Panc1 (cell line): ENCODE results near the gene IST1. TPM values are rescaled to one million over a fixed set of nuclear protein-coding genes. Genes with fewer than 3 reads are reported as not detected.

Source experiments
- ATAC-seq: fragments of 200-7000 bp; cut with Tn5 transposase; 2 replicates; pipeline ENCODE4 v1.9.1; 2020; ENCODE audit warnings: mild to moderate bottlenecking, moderate library complexity
- BruUV-seq: library from RNA; stranded (reverse); fragments of 400-500 nt; replicated peaks from 2 replicates; lab custom pipeline; 2021; lab: Mats Ljungman, UMichigan
- CTCF ChIA-PET: fragments of 300-600 bp; sonication (Branson Sonifier 250); formaldehyde crosslinking; loops from one replicate; lab custom pipeline; 2022; ENCODE audit warnings: antibody characterized with exemption; lab: Charles Lee
- POLR2A ChIA-PET: fragments of 300-600 bp; sonication (Branson Sonifier 250); formaldehyde crosslinking; loops from one replicate; lab custom pipeline; 2022; ENCODE audit warnings: antibody characterized with exemption; lab: Charles Lee
- DNase-seq: peaks from one replicate; pipeline ENCODE4 v3.0.0-alpha.2; 2010; ENCODE audit warnings: low read depth, low spot score
- H3K27ac ChIP-seq: 2 replicates; pipeline ENCODE4 v1.5.1; 2011; ENCODE audit warnings: mild to moderate bottlenecking, low read length, inconsistent platforms
- H3K27me3 ChIP-seq: fragments of 200-500 bp; sonication (Bioruptor generic); 2 replicates; pipeline ENCODE4 v1.6.0; 2014; ENCODE audit warnings: low read length, inconsistent platforms; ENCODE audit not compliant: control insufficient read depth, insufficient read depth
- H3K36me3 ChIP-seq: fragments of 200-500 bp; sonication (Bioruptor generic); 2 replicates; pipeline ENCODE4 v1.5.1; 2014; ENCODE audit warnings: inconsistent platforms, mild to moderate bottlenecking, low read length, moderate library complexity; ENCODE audit not compliant: control insufficient read depth, insufficient read depth
- H3K4me1 ChIP-seq: 2 replicates; pipeline ENCODE4 v1.5.1; 2011; ENCODE audit warnings: inconsistent platforms, mild to moderate bottlenecking, low read length, moderate library complexity; ENCODE audit not compliant: control insufficient read depth, insufficient read depth
- H3K4me3 ChIP-seq, 2 experiments: 2 replicates each; pipeline ENCODE4 v1.5.1; 2011 to 2012; ENCODE audit warnings: low read depth in 2 of 2, low read length in 2 of 2, mild to moderate bottlenecking in 2 of 2, inconsistent platforms in 1 of 2, moderate library complexity in 1 of 2
- H3K9me3 ChIP-seq: fragments of 200-500 bp; sonication (Bioruptor generic); 2 replicates; pipeline ENCODE4 v1.5.1; 2014; ENCODE audit warnings: low read depth, mild to moderate bottlenecking, inconsistent platforms, low read length, moderate library complexity; ENCODE audit not compliant: control insufficient read depth, insufficient read depth
- CTCF ChIP-seq: fragments of 450-650 bp; IDR thresholded peaks from 2 replicates; pipeline ENCODE4 v1.5.1; 2017; ENCODE audit warnings: mild to moderate bottlenecking
- POLR2AphosphoS5 ChIP-seq: IDR thresholded peaks from 2 replicates; pipeline ENCODE4 v1.6.1; 2012; ENCODE audit warnings: mild to moderate bottlenecking, low read depth, low read length, moderate library complexity
- REST ChIP-seq, 2 experiments: IDR thresholded peaks; 2 replicates each; pipeline ENCODE4 v1.6.1; 2011 to 2012; ENCODE audit warnings: low read depth in 2 of 2, control low read depth in 1 of 2, low read length in 1 of 2, mild to moderate bottlenecking in 1 of 2, moderate library complexity in 1 of 2; ENCODE audit not compliant: insufficient read depth in 1 of 2
- SIN3A ChIP-seq: IDR thresholded peaks from 2 replicates; pipeline ENCODE4 v1.6.1; 2012; ENCODE audit warnings: low read depth, mild to moderate bottlenecking, low read length, moderate library complexity, borderline replicate concordance; ENCODE audit not compliant: insufficient read depth
- in situ Hi-C: cut with HindIII; loops from 2 replicates; pipeline ENCODE4 v1.10.0; 2016; ENCODE audit warnings: low sequenced_read_pairs, low pct_unique_long_range_greater_than_20kb
- intact Hi-C: fragments of 100-400 bp; cut with micrococcal nuclease; formaldehyde crosslinking; loops from one replicate; pipeline ENCODE4 v1.10.0; 2022; ENCODE audit not compliant: unreplicated experiment
- total RNA-seq: library from RNA; stranded (reverse); gene quantifications from one replicate; pipeline ENCODE4 v1.2.1, GENCODE V29; 2021; ENCODE audit not compliant: unreplicated experiment

The IST1 gene
- total RNA-seq, 1 experiment from 2014 or later = 173 TPM

GRCh38 chr16:71954699-71955195, 59.4 kb downstream of the IST1 start:
- no peak for ATAC-seq
- Histone ChIP-seq H3K4me3 (no peak overlapping the region), H3K9me3 (no peaks in the 10 kb centered on the region), H3K27me3 (no peaks in the 10 kb centered on the region), H3K27ac (no peak overlapping the region), H3K36me3 (no peaks in the 10 kb centered on the region), H3K4me1 (no peaks in the 10 kb centered on the region)
- POLR2A ChIA-PET = interaction anchor here (0.7 kb wide), 1 partner anchor 395 kb away, joined by 4 read pairs; no protein-coding TSS in a partner anchor
- no peak for DNase-seq
- CTCF ChIA-PET = no interaction called here
- intact Hi-C loops (no loop called here), in situ Hi-C loops (no loop called here)
- no TSS peak for BruUV-seq
- no peak for TF ChIP-seq REST (IDR thresholded peaks at IDR 0.05; ENCODE audit: insufficient read depth in 1 of 2, low read depth in 2 of 2, low read length in 1 of 2)
- no peak for TF ChIP-seq SIN3A
- TF ChIP-seq CTCF = no peak

- ChIA-PET CTCF (interaction anchor here (0.7 kb wide), 1 partner anchor 108 kb away, joined by 11 read pairs; no protein-coding TSS in a partner anchor), POLR2A (no interaction called here)
- H3K4me1 ChIP-seq = no peaks in the 10 kb centered on the region
- no peaks in the 10 kb centered on the region for H3K36me3 ChIP-seq
- H3K27me3 ChIP-seq = no peaks in the 10 kb centered on the region
- H3K27ac ChIP-seq = no peak overlapping the region
- DNase-seq (no peak), ATAC-seq (no peak)
- H3K4me3 ChIP-seq = no peak overlapping the region
- intact Hi-C loops = no loop called here
- in situ Hi-C loops = no loop called here
- BruUV-seq = no TSS peak
- no peaks in the 10 kb centered on the region for H3K9me3 ChIP-seq
- no peak for TF ChIP-seq POLR2AphosphoS5
Observed at GRCh38 chr16:71956486-71956885, 61.2 kb downstream of the IST1 start.

GRCh38 chr16:71961066-71962039, 66.0 kb downstream of the IST1 start:
- H3K36me3 ChIP-seq = no peaks in the 10 kb centered on the region
- no peaks in the 10 kb centered on the region for H3K9me3 ChIP-seq
- ATAC-seq (peak; percentile 99), DNase-seq (peak; percentile 63)
- in situ Hi-C loops = no loop called here
- CTCF ChIA-PET = interaction anchor here (0.5 to 1.0 kb wide), 5 partner anchors 10 to 1190 kb away, joined by 3 to 9 read pairs (median 3); partner anchors contain the start of gene ZNF821
- no TSS peak for BruUV-seq
- no peaks in the 10 kb centered on the region for H3K27me3 ChIP-seq
- H3K4me1 ChIP-seq = no peaks in the 10 kb centered on the region
- no peak for TF ChIP-seq POLR2AphosphoS5
- TF ChIP-seq CTCF = peak; percentile 87
- no peak overlapping the region for H3K4me3 ChIP-seq
- POLR2A ChIA-PET = interaction anchor here (0.5 kb wide), 1 partner anchor 63 kb away, joined by 12 read pairs; no protein-coding TSS in a partner anchor
- intact Hi-C loops = no loop called here
- no peak overlapping the region for H3K27ac ChIP-seq
